Thoracic aorta (tissue), 2 donors: ENCODE data around the gene GLA. TPM values are rescaled to one million over a fixed set of nuclear protein-coding genes. Genes with fewer than 3 reads are reported as not detected.

Source experiments
- ATAC-seq: fragments of 150-250 bp; one replicate; pipeline ENCODE4 v1.8.0; 2017; ENCODE audit warnings: low read depth; ENCODE audit not compliant: insufficient number of reproducible peaks, low FRiP score
- DNase-seq: peaks from one replicate; pipeline ENCODE4 v3.0.0-alpha.2; 2020; ENCODE audit warnings: low spot score
- H3K27ac ChIP-seq, 2 donors: fragments of 200-600 bp; sonication (generic); 1 replicate in 1 of 2; 2 replicates in 1 of 2; pipeline ENCODE4 v1.5.1; 2016; ENCODE audit warnings: mild to moderate bottlenecking in 2 of 2, moderate library complexity in 2 of 2
- H3K27me3 ChIP-seq: fragments of 200-600 bp; sonication (generic); replicated peaks from 2 replicates; pipeline ENCODE4 v1.6.0; 2016; ENCODE audit warnings: mild to moderate bottlenecking; ENCODE audit not compliant: insufficient read depth
- H3K36me3 ChIP-seq: fragments of 200-600 bp; sonication (generic); one replicate; pipeline ENCODE4 v1.5.1; 2016
- H3K4me1 ChIP-seq, 2 donors: fragments of 200-600 bp; sonication (generic); 1 replicate in 1 of 2; 2 replicates in 1 of 2; pipeline versions ENCODE4 v1.5.1 to v1.6.0; 2016; ENCODE audit warnings: low read depth in 2 of 2, mild to moderate bottlenecking in 1 of 2; ENCODE audit not compliant: control insufficient read depth in 1 of 2
- H3K4me3 ChIP-seq: fragments of 200-600 bp; sonication (generic); 2 replicates; pipeline ENCODE4 v1.5.1; 2016; ENCODE audit warnings: mild to moderate bottlenecking
- H3K9me3 ChIP-seq: fragments of 200-600 bp; sonication (generic); 2 replicates; pipeline ENCODE4 v1.5.1; 2016
- CTCF ChIP-seq: fragments of 200-600 bp; sonication (generic); IDR thresholded peaks from one replicate; pipeline ENCODE4 v1.5.1; 2019; ENCODE audit warnings: antibody characterized with exemption
- total RNA-seq, 2 donors: library from RNA; depleted of rRNA; stranded (reverse); fragments of >200 nt; gene quantifications; one replicate each; pipeline versions ENCODE4 v1.1.0 to v1.2.3, GENCODE V29; 2016

GLA gene
- total RNA-seq, 2 donors from 2014 or later = 17.6 to 23.2 TPM

GRCh38 chrX:101385026-101385684, 22.6 kb downstream of the GLA start:
- Histone ChIP-seq H3K4me3 (peak overlapping the region; percentile 37), H3K4me1 (no peaks in the 10 kb centered on the region), H3K9me3 (no peaks in the 10 kb centered on the region), H3K27me3 (no peaks in the 10 kb centered on the region), H3K36me3 (no peaks in the 10 kb centered on the region), H3K27ac (no peak overlapping the region)
- DNase-seq = no peak
- no peak for ATAC-seq
- no peak for TF ChIP-seq CTCF

GRCh38 chrX:101383679-101384205, 24.0 kb downstream of the GLA start:
- DNase-seq (no peak), ATAC-seq (no peak)
- H3K4me3 ChIP-seq = no peak overlapping the region
- H3K27me3 ChIP-seq = no peaks in the 10 kb centered on the region
- H3K4me1 ChIP-seq = no peaks in the 10 kb centered on the region
- H3K36me3 ChIP-seq = no peaks in the 10 kb centered on the region
- H3K27ac ChIP-seq = no peak overlapping the region
- no peak for TF ChIP-seq CTCF
- H3K9me3 ChIP-seq = no peaks in the 10 kb centered on the region

- ATAC-seq = no peak
- H3K4me3 ChIP-seq = no peak overlapping the region
- DNase-seq = no peak
- no peak for TF ChIP-seq CTCF
- H3K27ac ChIP-seq = no peak overlapping the region
- H3K9me3 ChIP-seq = no peaks in the 10 kb centered on the region
- H3K36me3 ChIP-seq = no peaks in the 10 kb centered on the region
- H3K4me1 ChIP-seq = no peaks in the 10 kb centered on the region
- H3K27me3 ChIP-seq = no peaks in the 10 kb centered on the region
Observed at GRCh38 chrX:101377547-101377946, 30.2 kb downstream of the GLA start.

GRCh38 chrX:101370888-101371504, 36.7 kb downstream of the GLA start:
- no peaks in the 10 kb centered on the region for H3K4me1 ChIP-seq
- no peak for ATAC-seq

More at GRCh38 chrX:101370888-101371504, 36.7 kb downstream of the GLA start:
- no peak for TF ChIP-seq CTCF
- no peak overlapping the region for H3K27ac ChIP-seq
- H3K9me3 ChIP-seq = no peaks in the 10 kb centered on the region
- H3K27me3 ChIP-seq = no peaks in the 10 kb centered on the region
- DNase-seq = no peak
- no peaks in the 10 kb centered on the region for H3K36me3 ChIP-seq
- H3K4me3 ChIP-seq = no peak overlapping the region
